Panc1 (cell line): ENCODE measurements around the gene SLC12A8. TPM values are rescaled to one million over a fixed set of nuclear protein-coding genes. Genes with fewer than 3 reads are reported as not detected.

Experiments
- ATAC-seq: fragments of 200-7000 bp; cut with Tn5 transposase; 2 replicates; pipeline ENCODE4 v1.9.1; 2020; ENCODE audit warnings: mild to moderate bottlenecking, moderate library complexity
- BruUV-seq: library from RNA; stranded (reverse); fragments of 400-500 nt; replicated peaks from 2 replicates; lab custom pipeline; 2021; lab: Mats Ljungman, UMichigan
- CTCF ChIA-PET: fragments of 300-600 bp; sonication (Branson Sonifier 250); formaldehyde crosslinking; loops from one replicate; lab custom pipeline; 2022; ENCODE audit warnings: antibody characterized with exemption; lab: Charles Lee
- POLR2A ChIA-PET: fragments of 300-600 bp; sonication (Branson Sonifier 250); formaldehyde crosslinking; loops from one replicate; lab custom pipeline; 2022; ENCODE audit warnings: antibody characterized with exemption; lab: Charles Lee
- DNase-seq: peaks from one replicate; pipeline ENCODE4 v3.0.0-alpha.2; 2010; ENCODE audit warnings: low read depth, low spot score
- H3K27ac ChIP-seq: 2 replicates; pipeline ENCODE4 v1.5.1; 2011; ENCODE audit warnings: mild to moderate bottlenecking, low read length, inconsistent platforms
- H3K27me3 ChIP-seq: fragments of 200-500 bp; sonication (Bioruptor generic); 2 replicates; pipeline ENCODE4 v1.6.0; 2014; ENCODE audit warnings: low read length, inconsistent platforms; ENCODE audit not compliant: control insufficient read depth, insufficient read depth
- H3K36me3 ChIP-seq: fragments of 200-500 bp; sonication (Bioruptor generic); 2 replicates; pipeline ENCODE4 v1.5.1; 2014; ENCODE audit warnings: inconsistent platforms, mild to moderate bottlenecking, low read length, moderate library complexity; ENCODE audit not compliant: control insufficient read depth, insufficient read depth
- H3K4me1 ChIP-seq: 2 replicates; pipeline ENCODE4 v1.5.1; 2011; ENCODE audit warnings: inconsistent platforms, mild to moderate bottlenecking, low read length, moderate library complexity; ENCODE audit not compliant: control insufficient read depth, insufficient read depth
- H3K4me3 ChIP-seq, 2 experiments: 2 replicates each; pipeline ENCODE4 v1.5.1; 2011 to 2012; ENCODE audit warnings: low read depth in 2 of 2, low read length in 2 of 2, mild to moderate bottlenecking in 2 of 2, inconsistent platforms in 1 of 2, moderate library complexity in 1 of 2
- H3K9me3 ChIP-seq: fragments of 200-500 bp; sonication (Bioruptor generic); 2 replicates; pipeline ENCODE4 v1.5.1; 2014; ENCODE audit warnings: low read depth, mild to moderate bottlenecking, inconsistent platforms, low read length, moderate library complexity; ENCODE audit not compliant: control insufficient read depth, insufficient read depth
- CTCF ChIP-seq: fragments of 450-650 bp; IDR thresholded peaks from 2 replicates; pipeline ENCODE4 v1.5.1; 2017; ENCODE audit warnings: mild to moderate bottlenecking
- POLR2AphosphoS5 ChIP-seq: IDR thresholded peaks from 2 replicates; pipeline ENCODE4 v1.6.1; 2012; ENCODE audit warnings: mild to moderate bottlenecking, low read depth, low read length, moderate library complexity
- REST ChIP-seq, 2 experiments: IDR thresholded peaks; 2 replicates each; pipeline ENCODE4 v1.6.1; 2011 to 2012; ENCODE audit warnings: low read depth in 2 of 2, control low read depth in 1 of 2, low read length in 1 of 2, mild to moderate bottlenecking in 1 of 2, moderate library complexity in 1 of 2; ENCODE audit not compliant: insufficient read depth in 1 of 2
- SIN3A ChIP-seq: IDR thresholded peaks from 2 replicates; pipeline ENCODE4 v1.6.1; 2012; ENCODE audit warnings: low read depth, mild to moderate bottlenecking, low read length, moderate library complexity, borderline replicate concordance; ENCODE audit not compliant: insufficient read depth
- TCF7L2 ChIP-seq: IDR thresholded peaks from 2 replicates; pipeline ENCODE4 v1.6.1; 2011; ENCODE audit warnings: mild to moderate bottlenecking, low read depth, low read length, inconsistent platforms
- in situ Hi-C: cut with HindIII; loops from 2 replicates; pipeline ENCODE4 v1.10.0; 2016; ENCODE audit warnings: low sequenced_read_pairs, low pct_unique_long_range_greater_than_20kb
- intact Hi-C: fragments of 100-400 bp; cut with micrococcal nuclease; formaldehyde crosslinking; loops from one replicate; pipeline ENCODE4 v1.10.0; 2022; ENCODE audit not compliant: unreplicated experiment
- total RNA-seq: library from RNA; stranded (reverse); gene quantifications from one replicate; pipeline ENCODE4 v1.2.1, GENCODE V29; 2021; ENCODE audit not compliant: unreplicated experiment

The SLC12A8 gene
- total RNA-seq, 1 experiment from 2014 or later: 7.0 TPM

GRCh38 chr3:125219261-125219701 lies 6.7 kb upstream of the SLC12A8 start:
- ATAC-seq: peak; percentile 43; the same call in 1 of the 2 replicates
- intact Hi-C loops: no loop called here

GRCh38 chr3:125214738-125215137 lies 2.2 kb upstream of the SLC12A8 start:
- Histone ChIP-seq H3K27ac (no peak overlapping the region), H3K27me3 (peaks cover 4% of the 10 kb centered on the region), H3K9me3 (no peaks in the 10 kb centered on the region), H3K4me1 (no peaks in the 10 kb centered on the region), H3K4me3 (no peak overlapping the region), H3K36me3 (no peaks in the 10 kb centered on the region)
- in situ Hi-C loops (no loop called here), intact Hi-C loops (no loop called here)
- ChIA-PET POLR2A (no interaction called here), CTCF (interaction anchor here (0.6 kb wide), 1 partner anchor 220 kb away, joined by 3 read pairs; no protein-coding TSS in a partner anchor)
- TF ChIP-seq CTCF (no peak), SIN3A (no peak), POLR2AphosphoS5 (no peak), TCF7L2 (no peak), REST (IDR thresholded peaks at IDR 0.05; ENCODE audit: insufficient read depth in 1 of 2, low read depth in 2 of 2, low read length in 1 of 2) (no peak)
- no TSS peak for BruUV-seq
- no peak for DNase-seq
- ATAC-seq: no peak

More at GRCh38 chr3:125219261-125219701, 6.7 kb upstream of the SLC12A8 start:
- ChIA-PET POLR2A (no interaction called here), CTCF (no interaction called here)
- DNase-seq: no peak
- Histone ChIP-seq H3K4me3 (no peak overlapping the region), H3K9me3 (no peaks in the 10 kb centered on the region), H3K36me3 (no peaks in the 10 kb centered on the region), H3K27ac (no peak overlapping the region), H3K27me3 (no peaks in the 10 kb centered on the region), H3K4me1 (no peaks in the 10 kb centered on the region)
- TF ChIP-seq POLR2AphosphoS5: no peak
- TF ChIP-seq TCF7L2: no peak
- TF ChIP-seq REST (IDR thresholded peaks at IDR 0.05; ENCODE audit: insufficient read depth in 1 of 2, low read depth in 2 of 2, low read length in 1 of 2): no peak
- TF ChIP-seq SIN3A: no peak
- no peak for TF ChIP-seq CTCF
- no TSS peak for BruUV-seq
- in situ Hi-C loops: no loop called here
